Measurements from ENCODE around the gene FAM83D.

FAM83D gene

GRCh38 chr20:38883081-38883980, 42.9 kb upstream of the FAM83D start:
- no peak overlapping the region for H3K4me3 ChIP-seq (ENCODE audit: low read depth, low read length)
- TF ChIP-seq CTCF (IDR thresholded peaks at IDR 0.05; ENCODE audit: borderline replicate concordance, insufficient read depth, low read depth, low read length), result no peak

GRCh38 chr20:38883981-38884733, 42.1 kb upstream of the FAM83D start:
- TF ChIP-seq CTCF (IDR thresholded peaks at IDR 0.05; ENCODE audit: borderline replicate concordance, insufficient read depth, low read depth, low read length), result no peak
- H3K4me3 ChIP-seq (ENCODE audit: low read depth, low read length), result no peak overlapping the region

GRCh38 chr20:38885357-38885756, 40.9 kb upstream of the FAM83D start:
- TF ChIP-seq CTCF (IDR thresholded peaks at IDR 0.05; ENCODE audit: borderline replicate concordance, insufficient read depth, low read depth, low read length), result no peak
- H3K4me3 ChIP-seq (ENCODE audit: low read depth, low read length), result no peak overlapping the region

- TF ChIP-seq CTCF (IDR thresholded peaks at IDR 0.05; ENCODE audit: borderline replicate concordance, insufficient read depth, low read depth, low read length), result no peak
- H3K4me3 ChIP-seq (ENCODE audit: low read depth, low read length), result no peak overlapping the region
Observed at GRCh38 chr20:38888059-38888831, 38.0 kb upstream of the FAM83D start.

GRCh38 chr20:38889050-38889449, 37.2 kb upstream of the FAM83D start:
- no peak for TF ChIP-seq CTCF (IDR thresholded peaks at IDR 0.05; ENCODE audit: borderline replicate concordance, insufficient read depth, low read depth, low read length)
- no peak overlapping the region for H3K4me3 ChIP-seq (ENCODE audit: low read depth, low read length)

GRCh38 chr20:38889792-38890496, 36.3 kb upstream of the FAM83D start:
- no peak for TF ChIP-seq CTCF (IDR thresholded peaks at IDR 0.05; ENCODE audit: borderline replicate concordance, insufficient read depth, low read depth, low read length)
- H3K4me3 ChIP-seq (ENCODE audit: low read depth, low read length), result no peak overlapping the region

All from GM12875 (cell line).